ENCODE measurements around the gene RPS19.
"Not testable (repeated sequence)": the region's sequence is repeated elsewhere in the genome, so short reads cannot be mapped to it uniquely, and the experiment has no call there.

The RPS19 gene

DNA sequence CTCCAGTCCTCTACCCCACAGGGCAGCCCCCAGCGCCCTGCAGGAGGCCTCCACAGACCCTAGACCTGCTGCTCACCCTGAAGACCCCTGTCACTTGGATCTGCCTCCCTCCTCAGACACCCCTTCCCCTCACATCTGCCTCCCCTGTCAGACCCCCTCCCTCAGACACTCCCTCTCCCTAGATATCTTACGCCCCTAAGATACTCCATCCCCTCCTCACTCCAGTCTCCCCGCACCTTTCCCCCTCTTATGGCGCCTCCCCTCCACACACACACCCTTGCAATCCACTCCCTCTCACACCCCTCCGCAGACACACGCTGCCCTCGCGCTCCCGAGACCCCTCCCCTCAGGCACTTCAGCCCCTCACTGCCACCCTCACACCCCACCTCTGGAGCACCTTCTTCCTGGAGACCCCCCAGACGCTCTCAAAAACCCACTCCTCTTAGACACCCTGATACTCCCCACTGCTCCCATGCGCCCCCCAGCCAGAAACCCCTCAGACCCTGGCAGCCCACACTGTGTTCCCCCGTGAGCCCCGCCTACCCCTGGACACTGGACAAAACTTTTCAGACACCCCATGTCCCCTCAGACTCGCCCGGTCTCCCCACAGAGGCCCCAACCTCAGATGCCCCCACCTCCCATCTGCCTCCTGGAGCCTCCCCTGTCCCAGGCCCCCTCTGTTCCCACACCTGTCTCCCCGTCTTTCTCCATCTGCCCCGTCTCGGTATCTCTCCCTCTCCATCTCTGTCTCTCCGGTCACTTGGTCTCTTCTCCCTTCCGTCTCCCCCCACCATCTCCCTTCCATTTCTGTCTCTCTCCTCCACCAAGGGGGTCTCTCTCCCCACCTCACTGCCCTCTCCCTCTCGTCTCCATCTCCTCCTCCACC is 53.7 kb downstream of the RPS19 start:
- Histone ChIP-seq H3K27ac (no peak overlapping the region), H3K27me3 (replicated peaks) (peaks cover 55% of the 10 kb centered on the region), H3K36me3 (replicated peaks) (no peaks in the 10 kb centered on the region), H3K4me3 (ENCODE audit: low read depth, low read length) (no peak overlapping the region)
- in situ Hi-C loops (cut with HindIII; ENCODE audit: low pct_ligation_motif_present, low sequenced_read_pairs) = no loop called here
- TF ChIP-seq, protein P1, sequence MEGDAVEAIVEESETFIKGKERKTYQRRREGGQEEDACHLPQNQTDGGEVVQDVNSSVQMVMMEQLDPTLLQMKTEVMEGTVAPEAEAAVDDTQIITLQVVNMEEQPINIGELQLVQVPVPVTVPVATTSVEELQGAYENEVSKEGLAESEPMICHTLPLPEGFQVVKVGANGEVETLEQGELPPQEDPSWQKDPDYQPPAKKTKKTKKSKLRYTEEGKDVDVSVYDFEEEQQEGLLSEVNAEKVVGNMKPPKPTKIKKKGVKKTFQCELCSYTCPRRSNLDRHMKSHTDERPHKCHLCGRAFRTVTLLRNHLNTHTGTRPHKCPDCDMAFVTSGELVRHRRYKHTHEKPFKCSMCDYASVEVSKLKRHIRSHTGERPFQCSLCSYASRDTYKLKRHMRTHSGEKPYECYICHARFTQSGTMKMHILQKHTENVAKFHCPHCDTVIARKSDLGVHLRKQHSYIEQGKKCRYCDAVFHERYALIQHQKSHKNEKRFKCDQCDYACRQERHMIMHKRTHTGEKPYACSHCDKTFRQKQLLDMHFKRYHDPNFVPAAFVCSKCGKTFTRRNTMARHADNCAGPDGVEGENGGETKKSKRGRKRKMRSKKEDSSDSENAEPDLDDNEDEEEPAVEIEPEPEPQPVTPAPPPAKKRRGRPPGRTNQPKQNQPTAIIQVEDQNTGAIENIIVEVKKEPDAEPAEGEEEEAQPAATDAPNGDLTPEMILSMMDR (IDR thresholded peaks at IDR 0.05; ENCODE audit: low read depth, low read length, missing control alignments) = no peak
- no peak for DNase-seq

DNA sequence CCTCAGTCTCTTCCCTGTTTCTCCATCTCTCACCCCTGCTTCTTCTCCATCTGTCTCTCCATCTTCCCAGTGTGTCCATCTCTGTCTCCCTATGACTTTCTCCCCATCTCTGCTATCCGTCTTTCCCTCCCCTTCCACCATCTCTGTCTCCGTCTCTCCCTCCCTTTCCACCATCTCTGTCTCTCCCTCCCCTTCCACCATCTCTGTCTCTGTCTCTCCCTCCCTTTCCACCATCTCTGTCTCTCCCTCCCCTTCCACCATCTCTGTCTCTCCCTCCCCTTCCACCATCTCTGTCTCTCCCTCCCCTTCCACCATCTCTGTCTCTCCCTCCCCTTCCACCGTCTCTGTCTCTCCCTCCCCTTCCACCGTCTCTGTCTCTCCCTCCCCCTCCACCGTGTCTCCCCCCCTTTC is 54.4 kb downstream of the RPS19 start:
- H3K27me3 ChIP-seq (replicated peaks) = peaks cover 57% of the 10 kb centered on the region
- not testable (repeated sequence) for DNase-seq

DNA sequence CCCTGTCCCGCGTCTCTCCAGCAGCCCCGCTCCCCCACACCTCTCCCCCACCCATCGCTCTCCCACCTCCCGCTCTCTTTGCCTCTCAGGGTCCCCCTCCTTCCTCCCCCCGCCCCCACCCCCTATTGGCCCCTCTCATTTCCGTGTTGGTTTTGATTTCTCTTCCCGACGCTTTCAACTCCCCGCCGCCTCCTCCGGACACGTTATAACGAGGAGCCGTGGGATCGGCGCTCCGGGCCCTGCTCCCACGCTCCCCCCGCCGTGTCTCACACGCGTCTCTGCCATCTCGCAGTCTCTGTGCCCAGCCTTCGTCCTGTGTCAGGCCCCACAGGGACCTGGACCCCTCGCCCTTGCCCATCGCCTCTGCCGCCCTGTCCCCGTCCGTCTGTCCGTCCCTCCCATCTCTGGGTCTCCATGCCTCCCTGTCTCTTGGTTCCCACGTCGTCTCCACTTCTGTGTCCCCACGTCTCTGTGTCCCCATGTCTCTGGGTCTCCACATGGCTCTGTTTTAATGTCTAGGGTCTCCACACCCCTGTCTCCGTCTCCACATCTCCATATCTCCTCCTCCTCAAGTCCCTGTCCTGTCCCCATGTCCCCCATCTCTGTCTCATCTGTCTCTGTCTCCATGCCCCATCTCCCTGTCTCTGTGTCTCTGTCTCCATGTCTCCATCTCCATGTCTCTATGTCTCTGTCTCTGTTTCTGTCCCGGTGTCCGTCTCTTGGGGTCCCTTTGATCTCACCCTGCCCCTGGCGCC is 55.1 kb downstream of the RPS19 start:
- H3K36me3 ChIP-seq (replicated peaks) = no peaks in the 10 kb centered on the region
- DNase-seq = no peak
- TF ChIP-seq, protein P1 (IDR thresholded peaks at IDR 0.05; ENCODE audit: low read depth, low read length, missing control alignments) = no peak
- no peak overlapping the region for H3K4me3 ChIP-seq (ENCODE audit: low read depth, low read length)
- H3K27ac ChIP-seq = no peak overlapping the region
- H3K27me3 ChIP-seq (replicated peaks) = peaks cover 59% of the 10 kb centered on the region
- in situ Hi-C loops (cut with HindIII; ENCODE audit: low pct_ligation_motif_present, low sequenced_read_pairs) = no loop called here

More for the DNA sequence above, 54.4 kb downstream of the RPS19 start:
- in situ Hi-C loops (cut with HindIII; ENCODE audit: low pct_ligation_motif_present, low sequenced_read_pairs); H3K36me3 ChIP-seq (replicated peaks); H3K27ac ChIP-seq; H3K4me3 ChIP-seq (ENCODE audit: low read depth, low read length): not testable (repeated sequence)

DNA sequence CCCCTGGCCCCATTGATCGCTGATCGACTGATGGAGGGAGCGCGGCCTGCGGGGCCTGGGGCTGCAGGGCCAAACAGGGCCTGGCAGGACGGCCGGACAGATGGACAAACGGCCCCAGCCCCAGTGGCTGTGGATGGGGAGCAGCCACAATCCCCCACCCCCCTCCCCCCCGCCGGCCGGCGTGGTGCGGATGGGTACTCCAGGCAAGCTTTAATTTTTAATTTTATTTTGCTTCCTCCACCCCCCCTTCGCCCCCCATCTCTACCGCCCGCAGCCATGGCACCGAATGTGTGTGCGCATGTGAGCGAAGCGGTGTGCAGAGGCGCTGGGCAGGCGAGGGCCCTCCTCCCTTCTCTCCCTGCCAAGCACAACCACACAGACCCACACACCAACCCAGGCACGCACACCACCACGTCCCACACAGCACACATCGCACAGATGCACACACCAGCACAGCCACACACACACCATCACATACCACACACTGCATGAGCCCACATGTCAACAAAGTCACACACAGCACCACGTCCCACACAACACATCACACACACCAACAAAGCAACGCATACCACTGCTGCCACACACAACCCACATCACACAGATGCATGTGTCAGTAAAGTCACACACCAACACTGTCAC is 55.8 kb downstream of the RPS19 start:
- in situ Hi-C loops (cut with HindIII; ENCODE audit: low pct_ligation_motif_present, low sequenced_read_pairs) = no loop called here
- no peak overlapping the region for H3K4me3 ChIP-seq (ENCODE audit: low read depth, low read length)
- peaks cover 64% of the 10 kb centered on the region for H3K27me3 ChIP-seq (replicated peaks)
- DNase-seq = no peak
- H3K36me3 ChIP-seq (replicated peaks) = no peaks in the 10 kb centered on the region
- TF ChIP-seq, protein P1 (IDR thresholded peaks at IDR 0.05; ENCODE audit: low read depth, low read length, missing control alignments) = no peak
- no peak overlapping the region for H3K27ac ChIP-seq

DNA sequence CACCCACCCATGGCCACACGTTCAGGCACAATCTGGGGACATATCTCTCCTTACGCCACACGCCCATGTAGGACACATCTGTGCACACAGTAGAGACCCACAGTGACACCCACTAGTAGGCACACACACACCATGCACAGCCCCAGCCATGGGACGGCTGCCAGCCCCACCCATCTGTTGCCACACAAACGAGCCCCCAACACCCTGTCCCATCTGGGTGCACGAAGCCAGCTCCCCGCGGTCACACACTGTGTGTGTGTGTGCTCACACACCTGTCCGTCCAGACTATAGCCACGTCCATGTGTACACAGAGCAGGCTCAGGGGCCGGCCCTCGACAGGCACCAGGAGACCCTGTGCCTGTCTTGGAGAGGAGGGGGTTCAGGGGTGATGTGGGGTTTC is 57.6 kb downstream of the RPS19 start:
- TF ChIP-seq, protein P1 (IDR thresholded peaks at IDR 0.05; ENCODE audit: low read depth, low read length, missing control alignments) = no peak
- Histone ChIP-seq H3K36me3 (replicated peaks) (no peaks in the 10 kb centered on the region), H3K27me3 (replicated peaks) (peaks cover 67% of the 10 kb centered on the region), H3K4me3 (ENCODE audit: low read depth, low read length) (no peak overlapping the region), H3K27ac (no peak overlapping the region)
- DNase-seq = no peak
- in situ Hi-C loops (cut with HindIII; ENCODE audit: low pct_ligation_motif_present, low sequenced_read_pairs) = no loop called here

DNA sequence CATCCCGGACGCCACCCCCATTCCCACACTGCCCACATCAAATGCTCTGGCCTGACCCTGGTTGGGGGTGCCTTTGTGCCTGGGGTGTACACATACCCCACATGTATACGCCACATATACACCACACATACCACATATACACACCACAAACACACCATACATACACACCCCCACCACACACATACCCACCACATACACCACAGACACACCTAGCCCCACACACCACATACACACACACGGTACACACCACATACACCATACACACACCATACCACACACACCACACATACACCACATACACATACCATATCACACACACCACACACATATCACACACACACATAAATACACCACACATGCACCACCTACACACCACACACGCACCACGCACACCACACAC is 58.0 kb downstream of the RPS19 start:
- H3K27me3 ChIP-seq (replicated peaks) = peaks cover 68% of the 10 kb centered on the region
- in situ Hi-C loops (cut with HindIII; ENCODE audit: low pct_ligation_motif_present, low sequenced_read_pairs) = no loop called here
- no peaks in the 10 kb centered on the region for H3K36me3 ChIP-seq (replicated peaks)
- H3K27ac ChIP-seq = no peak overlapping the region
- no peak for DNase-seq
- TF ChIP-seq, protein P1 (IDR thresholded peaks at IDR 0.05; ENCODE audit: low read depth, low read length, missing control alignments) = no peak
- no peak overlapping the region for H3K4me3 ChIP-seq (ENCODE audit: low read depth, low read length)
